HEK293T (cell line): Measurements from ENCODE around the gene RIPK1.
"Not testable (repeated sequence)": the region's sequence is repeated elsewhere in the genome, so short reads cannot be mapped to it uniquely, and the experiment has no call there.

ENCODE experiments used
- CTCF ChIA-PET: fragments of 350-600 bp; formaldehyde crosslinking; extraction: SDS; loops from one replicate; lab custom pipeline; 2021; ENCODE audit warnings: antibody characterized with exemption, inconsistent platforms; lab: Yijun Ruan, JAX
- POLR2A ChIA-PET: fragments of 350-600 bp; formaldehyde crosslinking; extraction: SDS; loops from one replicate; lab custom pipeline; 2020; ENCODE audit warnings: antibody characterized with exemption, inconsistent platforms; lab: Yijun Ruan, JAX
- DNase-seq: peaks from one replicate; pipeline ENCODE4 v3.0.0; 2012; ENCODE audit warnings: mixed read lengths; ENCODE audit errors: extremely low spot score
- ARNT ChIP-seq: fragments of 450-650 bp; IDR thresholded peaks from 2 replicates; pipeline ENCODE4 v1.6.1; 2017; ENCODE audit warnings: mild to moderate bottlenecking
- BHLHE40 ChIP-seq: fragments of 450-650 bp; IDR thresholded peaks from 2 replicates; pipeline ENCODE4 v1.6.1; 2016; ENCODE audit warnings: mild to moderate bottlenecking, moderate library complexity, borderline replicate concordance
- CTBP1 ChIP-seq: fragments of 450-650 bp; IDR thresholded peaks from 2 replicates; pipeline ENCODE4 v1.6.1; 2016; ENCODE audit warnings: borderline replicate concordance
- ELF4 ChIP-seq: fragments of 450-650 bp; IDR thresholded peaks from 2 replicates; pipeline ENCODE4 v1.6.1; 2017; ENCODE audit warnings: antibody characterized with exemption
- FOXA1 ChIP-seq: fragments of 450-650 bp; IDR thresholded peaks from 2 replicates; pipeline ENCODE4 v1.6.1; 2016; ENCODE audit warnings: mild to moderate bottlenecking
- FOXK2 ChIP-seq: fragments of 450-650 bp; IDR thresholded peaks from 2 replicates; pipeline ENCODE4 v1.6.1; 2016; ENCODE audit warnings: mild to moderate bottlenecking
- FOXM1 ChIP-seq: fragments of 450-650 bp; IDR thresholded peaks from 2 replicates; pipeline ENCODE4 v1.6.1; 2017; ENCODE audit warnings: mild to moderate bottlenecking, borderline replicate concordance
- HDGF ChIP-seq: fragments of 450-650 bp; IDR thresholded peaks from 2 replicates; pipeline ENCODE4 v1.6.1; 2017; ENCODE audit warnings: antibody characterized with exemption, borderline replicate concordance
- L3MBTL2 ChIP-seq: fragments of 450-650 bp; conservative IDR thresholded peaks from 2 replicates; pipeline ENCODE4 v1.6.1; 2016; ENCODE audit warnings: mild to moderate bottlenecking
- LEF1 ChIP-seq: fragments of 450-650 bp; IDR thresholded peaks from 2 replicates; pipeline ENCODE4 v1.6.1; 2017; ENCODE audit warnings: mild to moderate bottlenecking, borderline replicate concordance
- NFRKB ChIP-seq: fragments of 450-650 bp; IDR thresholded peaks from 2 replicates; pipeline ENCODE4 v1.6.1; 2016; ENCODE audit warnings: mild to moderate bottlenecking, moderate library complexity
- SP1 ChIP-seq: fragments of 450-650 bp; IDR thresholded peaks from 2 replicates; pipeline ENCODE4 v1.6.1; 2017
- SUZ12 ChIP-seq: fragments of 450-650 bp; IDR thresholded peaks from 2 replicates; pipeline ENCODE4 v1.6.1; 2016; ENCODE audit warnings: mild to moderate bottlenecking
- TARDBP ChIP-seq: fragments of 450-650 bp; IDR thresholded peaks from 2 replicates; pipeline ENCODE4 v1.6.1; 2016
- ZNF384 ChIP-seq: fragments of 450-650 bp; IDR thresholded peaks from 2 replicates; pipeline ENCODE4 v1.6.1; 2016
- TF ChIP-seq, protein P1 (sequence below): fragments of 450-650 bp; IDR thresholded peaks from 2 replicates; pipeline ENCODE4 v1.6.1; 2016

The RIPK1 gene

DNA sequence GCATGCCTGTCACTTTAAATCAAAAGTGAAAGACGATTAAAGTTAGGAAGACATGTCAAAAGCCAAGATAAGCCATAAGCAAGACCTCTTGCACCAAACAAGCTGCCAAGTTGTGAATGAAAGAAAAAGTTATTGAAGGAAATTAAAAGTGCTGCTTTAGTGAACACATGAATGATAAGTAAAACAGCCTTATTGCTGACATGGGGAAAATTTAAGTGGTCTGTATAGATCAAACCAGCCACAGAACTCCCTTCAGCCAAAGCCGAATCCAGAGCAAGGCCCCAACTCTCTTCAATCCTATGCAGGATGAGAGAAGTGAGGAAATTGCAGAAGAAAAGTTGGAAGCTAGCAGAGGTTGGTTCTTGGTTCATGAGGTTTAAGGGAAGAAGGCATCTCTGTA lies 9.3 kb upstream of the RIPK1 start:
- ChIA-PET CTCF (no interaction called here), POLR2A (interaction anchor here (1.4 kb wide), 1 partner anchor 69 kb away, joined by 5 read pairs; no protein-coding TSS in a partner anchor)
- no peak for DNase-seq
- no peak for TF ChIP-seq ARNT
- TF ChIP-seq HDGF = no peak
- TF ChIP-seq, protein P1, sequence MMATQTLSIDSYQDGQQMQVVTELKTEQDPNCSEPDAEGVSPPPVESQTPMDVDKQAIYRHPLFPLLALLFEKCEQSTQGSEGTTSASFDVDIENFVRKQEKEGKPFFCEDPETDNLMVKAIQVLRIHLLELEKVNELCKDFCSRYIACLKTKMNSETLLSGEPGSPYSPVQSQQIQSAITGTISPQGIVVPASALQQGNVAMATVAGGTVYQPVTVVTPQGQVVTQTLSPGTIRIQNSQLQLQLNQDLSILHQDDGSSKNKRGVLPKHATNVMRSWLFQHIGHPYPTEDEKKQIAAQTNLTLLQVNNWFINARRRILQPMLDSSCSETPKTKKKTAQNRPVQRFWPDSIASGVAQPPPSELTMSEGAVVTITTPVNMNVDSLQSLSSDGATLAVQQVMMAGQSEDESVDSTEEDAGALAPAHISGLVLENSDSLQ = no peak
- TF ChIP-seq LEF1 = no peak
- no peak for TF ChIP-seq SP1
- no peak for TF ChIP-seq FOXA1
- no peak for TF ChIP-seq TARDBP
- no peak for TF ChIP-seq CTBP1
- TF ChIP-seq FOXM1 = no peak
- no peak for TF ChIP-seq L3MBTL2
- no peak for TF ChIP-seq NFRKB
- TF ChIP-seq SUZ12 = no peak
- no peak for TF ChIP-seq ELF4
- TF ChIP-seq ZNF384 = no peak
- TF ChIP-seq FOXK2 = no peak

DNA sequence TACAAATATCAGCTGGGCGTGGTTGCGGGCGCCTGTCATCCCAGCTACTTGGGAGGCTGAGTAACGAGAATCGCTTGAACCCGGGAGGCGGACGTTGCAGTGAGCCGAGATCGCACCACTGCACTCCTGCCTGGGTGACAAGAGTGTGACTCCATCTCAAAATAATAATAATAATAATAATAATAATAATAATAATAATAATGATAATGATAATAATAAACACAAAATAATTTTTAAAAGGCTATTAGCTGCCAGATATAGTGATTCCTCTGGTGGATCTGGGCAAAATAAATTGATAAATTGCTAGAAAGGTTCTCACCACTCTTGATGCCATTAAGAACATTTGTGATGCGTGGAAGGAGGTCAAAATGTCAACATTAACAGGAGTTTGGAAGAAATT lies 8.2 kb upstream of the RIPK1 start:
- not testable (repeated sequence) for DNase-seq
- ChIA-PET CTCF (interaction anchor here (0.7 kb wide), 1 partner anchor 1089 kb away, joined by 4 read pairs; no protein-coding TSS in a partner anchor), POLR2A (interaction anchor here (1.4 kb wide), 1 partner anchor 71 kb away, joined by 5 read pairs; no protein-coding TSS in a partner anchor)

DNA sequence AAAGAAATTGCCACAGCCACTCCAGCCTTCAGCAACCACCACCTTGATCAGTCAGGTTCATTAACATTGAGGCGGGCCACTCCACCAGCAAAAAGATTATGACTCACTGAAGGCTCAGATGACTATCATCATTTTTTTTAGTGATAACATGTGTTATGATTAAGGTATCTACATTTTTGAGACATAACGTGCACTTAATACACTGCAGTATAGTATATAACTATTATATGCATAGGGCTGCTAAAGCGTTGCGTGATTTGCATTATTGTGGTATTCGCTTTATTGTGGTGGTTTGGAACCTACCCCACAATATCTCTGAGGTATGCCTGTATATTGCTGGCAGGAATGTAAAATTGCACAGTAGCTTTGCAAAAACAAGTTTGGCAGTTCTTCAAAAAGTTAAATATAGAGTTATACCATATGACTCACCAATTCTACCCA lies 6.8 kb upstream of the RIPK1 start:
- TF ChIP-seq FOXM1 (no peak), FOXA1 (no peak), TARDBP (no peak), FOXK2 (no peak), HDGF (no peak), NFRKB (no peak), SP1 (no peak), ELF4 (no peak), SUZ12 (no peak), ZNF384 (no peak), L3MBTL2 (no peak), CTBP1 (no peak), LEF1 (no peak), BHLHE40 (no peak), ARNT (no peak)
- TF ChIP-seq, protein P1 = no peak
- CTCF ChIA-PET = interaction anchor here (1.0 kb wide), 1 partner anchor 60 kb away, joined by 3 read pairs; no protein-coding TSS in a partner anchor
- POLR2A ChIA-PET = no interaction called here
- DNase-seq = no peak

DNA sequence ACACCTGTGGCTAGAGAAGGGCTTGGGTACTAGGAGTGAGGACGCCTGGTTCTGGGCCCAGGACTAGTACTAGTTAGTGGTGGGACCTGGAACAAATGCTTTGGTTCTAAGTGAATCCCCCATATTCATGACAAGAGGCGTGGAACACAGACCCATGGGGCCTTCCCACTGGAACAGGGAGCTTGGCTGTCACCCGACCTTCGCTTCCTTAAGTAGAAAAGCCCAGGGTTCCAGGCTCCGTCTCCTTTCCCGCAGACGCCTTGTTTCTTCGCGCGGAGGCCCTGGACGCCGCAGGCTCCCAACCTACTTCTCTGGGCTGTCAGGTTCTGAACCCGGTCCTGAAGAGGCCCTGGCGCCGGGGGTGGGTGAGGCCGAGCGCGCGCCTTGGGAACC lies 5.0 kb upstream of the RIPK1 start:
- DNase-seq, CTCF ChIA-PET: not testable (repeated sequence)
- POLR2A ChIA-PET = interaction anchor here (0.6 to 1.3 kb wide), 13 partner anchors 10 to 294 kb away, joined by 3 to 20 read pairs (median 3); partner anchors contain the start of genes NQO2, SERPINB1 and TUBB2A

DNA sequence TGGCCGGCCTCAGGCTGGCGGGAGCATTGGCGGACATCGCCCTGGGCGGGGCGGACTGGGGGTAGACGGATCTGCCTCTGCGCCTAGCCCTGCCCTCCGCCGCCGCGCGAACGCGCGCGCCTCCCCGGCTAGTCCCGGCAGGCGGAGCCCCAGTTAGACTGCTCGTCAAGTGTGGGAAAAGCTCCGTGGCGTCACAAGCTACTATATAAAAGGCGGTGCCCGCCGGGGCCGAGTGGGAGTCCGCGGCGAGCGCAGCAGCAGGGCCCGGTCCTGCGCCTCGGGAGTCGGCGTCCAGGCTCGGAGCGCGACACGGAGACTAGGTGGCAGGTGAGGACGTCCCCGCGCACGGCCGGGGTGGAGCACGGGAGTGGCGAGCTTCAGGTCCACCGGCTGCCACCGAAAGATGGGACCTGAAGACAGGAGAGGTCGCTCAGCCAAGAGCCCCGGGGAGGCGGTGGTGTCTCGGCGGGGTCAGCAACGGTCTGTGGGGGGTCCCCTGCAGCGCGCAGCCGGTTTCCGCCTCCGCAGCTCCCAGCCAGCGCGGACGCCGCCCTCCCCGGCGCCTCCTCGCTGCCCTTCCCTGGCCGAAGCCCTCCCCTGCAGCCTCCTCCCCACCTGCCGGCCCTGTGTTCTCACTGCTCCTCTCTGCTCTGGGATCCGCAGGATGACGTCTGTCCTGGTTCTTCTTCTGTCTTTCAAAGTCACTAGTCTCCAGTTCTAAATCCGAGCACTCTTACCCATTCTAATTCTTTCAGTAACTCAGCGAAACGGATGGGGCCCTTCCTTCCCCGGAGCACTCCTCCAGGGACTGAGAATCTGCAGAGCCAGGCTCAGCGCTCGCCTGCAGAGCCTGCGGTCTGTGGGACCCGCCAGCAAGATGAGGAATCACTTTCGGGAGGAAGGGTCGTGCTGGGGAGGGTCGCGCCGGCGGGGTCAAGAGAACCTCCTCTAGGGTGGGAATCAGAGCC lies 4.3 kb upstream of the RIPK1 start:
- peak; percentile 44 for TF ChIP-seq L3MBTL2
- TF ChIP-seq CTBP1 = no peak
- TF ChIP-seq TARDBP = peak; percentile 47; the same call in 1 of the 2 replicates
- ChIA-PET POLR2A (interaction anchor here (0.6 to 1.3 kb wide), 14 partner anchors 11 to 295 kb away, joined by 3 to 20 read pairs (median 3); partner anchors contain the start of genes NQO2, SERPINB1 and TUBB2A), CTCF (interaction anchor here (0.6 kb wide), 1 partner anchor 99 kb away, joined by 3 read pairs; no protein-coding TSS in a partner anchor)
- peak; percentile 79 for DNase-seq

DNA sequence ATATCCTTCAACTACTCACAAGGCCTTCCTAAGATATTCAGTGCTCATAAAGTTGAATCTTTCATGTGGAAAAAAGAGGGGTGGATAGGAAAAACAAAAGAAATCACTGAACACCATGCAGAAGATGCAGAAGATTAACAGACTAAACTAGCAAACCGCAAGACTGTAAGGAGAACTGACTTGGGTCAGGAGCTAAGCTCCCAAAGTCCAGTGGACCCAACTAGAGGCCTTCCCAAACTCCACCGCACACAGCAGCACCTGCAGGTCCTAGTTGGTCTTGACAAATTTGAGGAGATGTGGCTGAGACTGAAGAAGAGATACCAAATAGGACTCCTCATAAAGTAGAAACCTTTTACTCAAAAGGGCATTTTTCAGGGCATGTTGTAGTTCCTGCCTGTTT lies 3.3 kb downstream of the RIPK1 start:
- ChIA-PET CTCF (no interaction called here), POLR2A (interaction anchor here (1.1 kb wide), 2 partner anchors 81 to 104 kb away, joined by 3 read pairs; no protein-coding TSS in a partner anchor)
- TF ChIP-seq L3MBTL2 = no peak
- TF ChIP-seq CTBP1 = no peak

DNA sequence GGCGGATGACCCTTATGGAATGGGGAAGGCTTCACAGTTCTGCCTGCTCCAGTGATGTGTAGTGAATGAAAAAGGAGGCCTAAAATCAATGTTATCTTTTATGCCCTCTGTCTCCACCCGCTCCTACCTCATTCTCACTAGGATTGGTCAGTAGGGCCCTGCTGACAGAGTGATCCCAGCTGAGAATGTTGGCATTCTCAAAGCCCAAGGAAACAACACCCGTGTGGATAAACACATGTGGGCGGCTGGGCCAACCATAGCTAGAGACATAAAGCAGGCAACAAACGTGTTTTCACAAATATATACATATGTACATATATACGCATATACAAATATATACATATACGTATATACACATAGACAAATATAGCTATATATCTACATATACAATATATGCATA lies 4.5 kb downstream of the RIPK1 start:
- ChIA-PET CTCF (no interaction called here), POLR2A (interaction anchor here (1.5 kb wide), 1 partner anchor 83 kb away, joined by 3 read pairs; no protein-coding TSS in a partner anchor)
- TF ChIP-seq ELF4 = no peak
- no peak for TF ChIP-seq FOXA1
- no peak for TF ChIP-seq TARDBP
- no peak for TF ChIP-seq NFRKB
- no peak for TF ChIP-seq SP1
- TF ChIP-seq, protein P1 = no peak
- TF ChIP-seq HDGF = no peak
- no peak for TF ChIP-seq SUZ12
- TF ChIP-seq FOXK2 = no peak
- no peak for TF ChIP-seq FOXM1
- no peak for TF ChIP-seq ARNT
- TF ChIP-seq LEF1 = no peak
- no peak for TF ChIP-seq ZNF384
- TF ChIP-seq CTBP1 = no peak
- TF ChIP-seq BHLHE40 = no peak
- no peak for DNase-seq

More for the DNA sequence above, 3.3 kb downstream of the RIPK1 start:
- no peak for DNase-seq
